ENCODE results near the gene NCKAP1.

DNA sequence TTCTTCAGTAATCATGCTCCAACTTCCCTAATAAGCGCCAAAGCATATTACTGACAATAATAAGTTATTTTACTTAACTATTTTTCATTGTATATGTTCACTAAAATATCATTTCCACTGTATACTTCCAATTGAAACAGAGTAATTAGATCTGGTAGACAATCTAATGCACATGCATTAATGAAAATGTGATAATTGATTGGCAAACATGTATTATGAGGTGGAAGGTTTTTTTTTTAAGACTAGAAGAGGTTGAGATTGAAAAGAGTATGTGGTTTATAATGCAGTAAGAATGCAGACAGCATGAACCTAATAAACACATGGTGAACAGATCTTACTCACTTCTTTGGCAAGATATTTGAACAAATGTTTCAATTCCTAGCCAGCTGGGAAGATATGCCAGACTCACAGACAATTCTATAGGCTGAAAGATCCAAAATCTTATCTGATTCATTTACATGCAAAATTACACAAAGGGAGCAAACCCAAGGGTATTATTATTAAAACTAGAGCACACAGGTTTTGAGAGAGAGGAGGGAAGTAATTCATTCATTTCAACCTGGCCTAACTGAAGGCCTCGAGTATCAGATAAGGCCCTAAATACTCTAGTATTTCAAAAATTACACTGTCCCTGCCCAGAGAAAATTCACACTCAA lies 2.8 kb downstream of the NCKAP1 start:
- TF ChIP-seq, protein P1, sequence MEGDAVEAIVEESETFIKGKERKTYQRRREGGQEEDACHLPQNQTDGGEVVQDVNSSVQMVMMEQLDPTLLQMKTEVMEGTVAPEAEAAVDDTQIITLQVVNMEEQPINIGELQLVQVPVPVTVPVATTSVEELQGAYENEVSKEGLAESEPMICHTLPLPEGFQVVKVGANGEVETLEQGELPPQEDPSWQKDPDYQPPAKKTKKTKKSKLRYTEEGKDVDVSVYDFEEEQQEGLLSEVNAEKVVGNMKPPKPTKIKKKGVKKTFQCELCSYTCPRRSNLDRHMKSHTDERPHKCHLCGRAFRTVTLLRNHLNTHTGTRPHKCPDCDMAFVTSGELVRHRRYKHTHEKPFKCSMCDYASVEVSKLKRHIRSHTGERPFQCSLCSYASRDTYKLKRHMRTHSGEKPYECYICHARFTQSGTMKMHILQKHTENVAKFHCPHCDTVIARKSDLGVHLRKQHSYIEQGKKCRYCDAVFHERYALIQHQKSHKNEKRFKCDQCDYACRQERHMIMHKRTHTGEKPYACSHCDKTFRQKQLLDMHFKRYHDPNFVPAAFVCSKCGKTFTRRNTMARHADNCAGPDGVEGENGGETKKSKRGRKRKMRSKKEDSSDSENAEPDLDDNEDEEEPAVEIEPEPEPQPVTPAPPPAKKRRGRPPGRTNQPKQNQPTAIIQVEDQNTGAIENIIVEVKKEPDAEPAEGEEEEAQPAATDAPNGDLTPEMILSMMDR (IDR thresholded peaks at IDR 0.05) = no peak
- TF ChIP-seq POLR2A (IDR thresholded peaks at IDR 0.05) = no peak

All from body of pancreas (tissue), 4 donors.